SK-N-SH (cell line): Measurements from ENCODE around the gene CRTC2. TPM values are rescaled to one million over a fixed set of nuclear protein-coding genes. Genes with fewer than 3 reads are reported as not detected.

Experiments used
- CTCF ChIA-PET: fragments of 300-600, 350-600 bp; formaldehyde crosslinking; extraction: SDS; loops from one replicate; lab custom pipeline; 2021; lab: Yijun Ruan, JAX
- POLR2A ChIA-PET: fragments of 350-600 bp; sonication (Branson Sonifier 250); formaldehyde crosslinking; extraction: SDS; loops from one replicate; lab custom pipeline; 2020; ENCODE audit warnings: antibody characterized with exemption, inconsistent platforms; lab: Yijun Ruan, JAX
- DNase-seq: peaks from one replicate; pipeline ENCODE4 v3.0.0; 2012
- H2AFZ ChIP-seq: fragments of 200-600 bp; sonication (generic); 2 replicates; pipeline ENCODE4 v1.8.1; 2016; ENCODE audit warnings: antibody characterized with exemption, mild to moderate bottlenecking, low read depth
- H3F3A ChIP-seq: fragments of 200-600 bp; sonication (generic); replicated peaks from 2 replicates; pipeline ENCODE3; 2016; ENCODE audit warnings: antibody characterized with exemption, mild to moderate bottlenecking; ENCODE audit not compliant: insufficient read depth
- H3K27ac ChIP-seq, 2 experiments: fragments of 200-500 bp in 1 of 2; fragments of 200-600 bp in 1 of 2; sonication (Bioruptor generic) in 1 of 2; sonication (generic), shearing (Covaris generic) in 1 of 2; 2 replicates each; pipeline versions ENCODE4 v1.5.1 to v1.6.1; 2014 to 2016; ENCODE audit warnings: low read depth in 2 of 2, inconsistent platforms in 1 of 2, low read length in 1 of 2, mild to moderate bottlenecking in 1 of 2, mixed read lengths in 1 of 2
- H3K27me3 ChIP-seq: fragments of 200-600 bp; sonication (generic), shearing (Covaris generic); 2 replicates; pipeline ENCODE4 v1.6.1; 2016; ENCODE audit warnings: mixed run types; ENCODE audit not compliant: insufficient read depth
- H3K36me3 ChIP-seq, 2 experiments: fragments of 200-500 bp in 1 of 2; fragments of 200-600 bp in 1 of 2; sonication (Bioruptor generic) in 1 of 2; sonication (generic) in 1 of 2; replicated peaks in 1 of 2; 2 replicates each; pipeline versions ENCODE3 to v1.5.1; 2014 to 2016; ENCODE audit warnings: low read length in 1 of 2, mild to moderate bottlenecking in 1 of 2; ENCODE audit not compliant: insufficient read depth in 2 of 2, control insufficient read depth in 1 of 2
- H3K4me1 ChIP-seq, 2 experiments: fragments of 200-500 bp in 1 of 2; fragments of 200-600 bp in 1 of 2; sonication (Bioruptor generic) in 1 of 2; sonication (generic), shearing (Covaris generic) in 1 of 2; 2 replicates each; pipeline versions ENCODE4 v1.5.1 to v1.6.1; 2014 to 2016; ENCODE audit warnings: low read depth in 1 of 2, low read length in 1 of 2, mixed run types in 1 of 2; ENCODE audit not compliant: insufficient read depth in 2 of 2, control insufficient read depth in 1 of 2
- H3K4me2 ChIP-seq: fragments of 200-600 bp; sonication (generic), shearing (Covaris generic); 2 replicates; pipeline ENCODE4 v1.6.1; 2017; ENCODE audit warnings: mixed run types
- H3K4me3 ChIP-seq, 2 experiments: fragments of 200-500 bp in 1 of 2; fragments of 200-600 bp in 1 of 2; sonication (Bioruptor generic) in 1 of 2; sonication (generic), shearing (Covaris generic) in 1 of 2; 2 replicates each; pipeline versions ENCODE4 v1.5.1 to v1.8.1; 2014 to 2016; ENCODE audit warnings: low read depth in 2 of 2, inconsistent platforms in 1 of 2, low read length in 1 of 2, mild to moderate bottlenecking in 1 of 2, mixed read lengths in 1 of 2, moderate library complexity in 1 of 2
- H3K79me2 ChIP-seq: fragments of 200-600 bp; sonication (generic); 2 replicates; pipeline ENCODE4 v1.8.1; 2017; ENCODE audit warnings: mild to moderate bottlenecking; ENCODE audit not compliant: insufficient read depth
- H3K9ac ChIP-seq: fragments of 200-600 bp; sonication (generic); 2 replicates; pipeline ENCODE4 v1.6.1; 2017; ENCODE audit warnings: mixed run types
- H3K9me2 ChIP-seq: fragments of 200-600 bp; sonication (generic); 2 replicates; pipeline ENCODE4 v1.6.1; 2017; ENCODE audit warnings: mixed run types
- H3K9me3 ChIP-seq: fragments of 200-600 bp; sonication (generic); 2 replicates; pipeline ENCODE4 v1.6.1; 2017; ENCODE audit warnings: mixed run types, mild to moderate bottlenecking, moderate library complexity
- H4K20me1 ChIP-seq: fragments of 200-600 bp; sonication (generic); 2 replicates; pipeline ENCODE4 v1.6.1; 2017; ENCODE audit warnings: mild to moderate bottlenecking, mixed run types; ENCODE audit not compliant: insufficient read depth
- ELF1 ChIP-seq: IDR thresholded peaks from 2 replicates; pipeline ENCODE4 v1.4.0; 2012
- EP300 ChIP-seq, 2 experiments: IDR thresholded peaks; 2 replicates each; pipeline versions ENCODE4 v1.4.0 to v1.6.1; 2012; ENCODE audit warnings: borderline replicate concordance in 1 of 2, low read depth in 1 of 2, low read length in 1 of 2
- FOSL2 ChIP-seq: IDR thresholded peaks from 2 replicates; pipeline ENCODE4 v1.4.0; 2012; ENCODE audit warnings: low read depth, mild to moderate bottlenecking, moderate library complexity, borderline replicate concordance
- GABPA ChIP-seq: IDR thresholded peaks from 2 replicates; pipeline ENCODE4 v1.4.0; 2012; ENCODE audit warnings: low read depth, mild to moderate bottlenecking
- GATA2 ChIP-seq: sonication (generic); formaldehyde crosslinking; IDR thresholded peaks from 2 replicates; pipeline ENCODE4 v1.5.0; 2020; ENCODE audit warnings: mild to moderate bottlenecking, missing genetic modification reagents
- IRF3 ChIP-seq: fragments of 150-350 bp; IDR thresholded peaks from 2 replicates; pipeline ENCODE4 v1.6.1; 2016; ENCODE audit warnings: mild to moderate bottlenecking, low read depth, low read length
- JUND ChIP-seq: IDR thresholded peaks from 2 replicates; pipeline ENCODE4 v1.4.0; 2012
- NFIC ChIP-seq: IDR thresholded peaks from 2 replicates; pipeline ENCODE4 v1.4.0; 2012; ENCODE audit warnings: borderline replicate concordance
- PBX3 ChIP-seq: IDR thresholded peaks from 2 replicates; pipeline ENCODE4; 2012
- RCOR1 ChIP-seq: fragments of 150-350 bp; IDR thresholded peaks from 2 replicates; pipeline ENCODE4 v1.6.1; 2017; ENCODE audit warnings: antibody characterized with exemption, low read length
- REST ChIP-seq: IDR thresholded peaks from 2 replicates; pipeline ENCODE4 v1.6.1; 2012; ENCODE audit warnings: mild to moderate bottlenecking, low read depth, low read length, moderate library complexity
- RFX5 ChIP-seq: IDR thresholded peaks from 2 replicates; pipeline ENCODE4 v1.6.1; 2012; ENCODE audit warnings: mild to moderate bottlenecking, improper control_type of control experiment, low read length
- RXRA ChIP-seq: IDR thresholded peaks from 2 replicates; pipeline ENCODE4 v1.4.0; 2012; ENCODE audit warnings: low read depth, mild to moderate bottlenecking, borderline replicate concordance
- TCF12 ChIP-seq: IDR thresholded peaks from 2 replicates; pipeline ENCODE4 v1.4.0; 2012
- USF1 ChIP-seq: IDR thresholded peaks from 2 replicates; pipeline ENCODE4 v1.4.0; 2012; ENCODE audit warnings: low read depth, borderline replicate concordance
- WGBS: methylation state at CpG from one replicate; pipeline ENCODE4 v1.1.6; 2017; ENCODE audit warnings: low lambda C conversion rate; 5-methylcytosine and 5-hydroxymethylcytosine counted together
- polyA plus RNA-seq, 3 experiments: library from polyadenylated mRNA; depleted of rRNA; stranded (reverse); fragments of >200 nt; gene quantifications; 2 replicates each; pipeline ENCODE4 v1.2.3, GENCODE V29; 2012

Gene CRTC2
- polyA plus RNA-seq, 1 of the 3 experiments (the other 2 are of a cell fraction): 25.5 TPM

GRCh38 chr1:153922076-153922971 lies 36.1 kb downstream of the CRTC2 start (continued):
- TF ChIP-seq IRF3 (no peak), FOSL2 (no peak), REST (no peak), RXRA (no peak)

GRCh38 chr1:153921803-153922075 lies 36.7 kb downstream of the CRTC2 start:
- peak overlapping the region; percentile 83; the same call in 1 of the 2 replicates for H2AFZ ChIP-seq
- peaks cover 0 to 12% of the 10 kb centered on the region in 2 experiments for H3K36me3 ChIP-seq
- TF ChIP-seq RXRA (no peak), REST (no peak), ELF1 (no peak), GABPA (no peak), RFX5 (no peak), JUND (no peak), NFIC (no peak), TCF12 (no peak), PBX3 (no peak), EP300 (IDR thresholded peaks at IDR 0.05; ENCODE audit: borderline replicate concordance in 1 of 2, low read depth in 1 of 2, low read length in 1 of 2) (no peak), USF1 (no peak), RCOR1 (no peak), GATA2 (CRISPR knock-in tag) (no peak), IRF3 (no peak)

More at GRCh38 chr1:153921803-153922075, 36.7 kb downstream of the CRTC2 start:
- H3K27me3 ChIP-seq: no peaks in the 10 kb centered on the region
- H4K20me1 ChIP-seq: peaks cover 50% of the 10 kb centered on the region
- DNase-seq: peak; percentile 4
- POLR2A ChIA-PET: interaction anchor here (1.2 to 1.9 kb wide), 2 partner anchors 39 to 100 kb away, joined by 4 to 5 read pairs; no protein-coding TSS in a partner anchor
- no peaks in the 10 kb centered on the region for H3K9me3 ChIP-seq
- H3F3A ChIP-seq: peaks cover 8% of the 10 kb centered on the region
- H3K9me2 ChIP-seq: no peaks in the 10 kb centered on the region
- CTCF ChIA-PET: interaction anchor here (0.9 to 2.5 kb wide), 11 partner anchors 8 to 124 kb away, joined by 3 to 15 read pairs (median 7); partner anchors contain the start of genes DENND4B and RAB13
- peaks cover 17 to 22% of the 10 kb centered on the region in 2 experiments for H3K4me1 ChIP-seq
- peaks cover 67% of the 10 kb centered on the region for H3K79me2 ChIP-seq
- peak overlapping the region; percentile 59 to 79 for H3K27ac ChIP-seq
- peak overlapping the region; percentile 92 for H3K4me2 ChIP-seq
- peak overlapping the region; percentile 68 to 90 for H3K4me3 ChIP-seq
- WGBS: 16% methylated on average over 8 of the region's 10 CpGs
- H3K9ac ChIP-seq: peak overlapping the region; percentile 88
